GM19025 (cell line): ENCODE measurements around the gene CLDN20.
"Not testable (repeated sequence)": the region's sequence is repeated elsewhere in the genome, so short reads cannot be mapped to it uniquely, and the experiment has no call there.

Experiments
- ATAC-seq: cut with Tn5 transposase; IDR thresholded peaks from one replicate; pipeline ENCODE4 v1.9.1; 2021; ENCODE audit warnings: mild to moderate bottlenecking, low read depth, moderate library complexity; ENCODE audit not compliant: unreplicated experiment

Gene CLDN20

GRCh38 chr6:155306958-155307357, 43.1 kb downstream of the CLDN20 start:
- ATAC-seq: no peak

GRCh38 chr6:155309150-155309549, 45.3 kb downstream of the CLDN20 start:
- ATAC-seq: no peak

- no peak for ATAC-seq
Observed at GRCh38 chr6:155310596-155310995, 46.8 kb downstream of the CLDN20 start.

- no peak for ATAC-seq
Observed at GRCh38 chr6:155311086-155311485, 47.3 kb downstream of the CLDN20 start.

GRCh38 chr6:155311583-155311982, 47.8 kb downstream of the CLDN20 start:
- no peak for ATAC-seq

- ATAC-seq: not testable (repeated sequence)
Observed at GRCh38 chr6:155312950-155313349, 49.1 kb downstream of the CLDN20 start.

GRCh38 chr6:155313602-155314091, 49.8 kb downstream of the CLDN20 start:
- peak; percentile 1 for ATAC-seq

- peak; percentile 95 for ATAC-seq
Observed at GRCh38 chr6:155314092-155314772, 50.4 kb downstream of the CLDN20 start, which contains the start of gene TFB1M. TSS of gene TFB1M (minus strand) at chr6:155314484. CDS start at chr6:155314428, 56 bp downstream.

GRCh38 chr6:155314773-155315515, 51.1 kb downstream of the CLDN20 start:
- ATAC-seq: peak; percentile 36

GRCh38 chr6:155315516-155315871, 51.7 kb downstream of the CLDN20 start:
- ATAC-seq: no peak

- ATAC-seq: no peak
Observed at GRCh38 chr6:155316419-155316818, 52.6 kb downstream of the CLDN20 start.

- ATAC-seq: no peak
Observed at GRCh38 chr6:155317186-155317585, 53.4 kb downstream of the CLDN20 start.

- no peak for ATAC-seq
Observed at GRCh38 chr6:155319902-155320301, 56.1 kb downstream of the CLDN20 start.

- ATAC-seq: no peak
Observed at GRCh38 chr6:155324172-155324571, 60.4 kb downstream of the CLDN20 start.

GRCh38 chr6:155324993-155325392, 61.2 kb downstream of the CLDN20 start:
- ATAC-seq: no peak

GRCh38 chr6:155325700-155326516, 62.1 kb downstream of the CLDN20 start:
- no peak for ATAC-seq
